K562 (cell line): Measurements from ENCODE around the gene KLHL33. TPM values are rescaled to one million over a fixed set of nuclear protein-coding genes. Genes with fewer than 3 reads are reported as not detected.
A peak's percentile ranks its signal among the peaks of the same experiment; 100 is the strongest.

ENCODE experiments used
- BCOR ChIP-seq: fragments of 450-650 bp; IDR thresholded peaks from 2 replicates; pipeline ENCODE4 v1.6.1; 2016
- COPS2 ChIP-seq: fragments of 450-650 bp; conservative IDR thresholded peaks from 2 replicates; pipeline ENCODE4 v1.6.1; 2016; ENCODE audit warnings: mild to moderate bottlenecking, moderate library complexity
- DDX20 ChIP-seq: fragments of 450-650 bp; IDR thresholded peaks from 2 replicates; pipeline ENCODE4 v1.6.1; 2016; ENCODE audit warnings: missing genetic modification characterization, low read depth, mild to moderate bottlenecking, missing compliant biosample characterization, moderate library complexity
- EHMT2 ChIP-seq: fragments of 450-650 bp; IDR thresholded peaks from 2 replicates; pipeline ENCODE4 v1.6.1; 2018; ENCODE audit warnings: antibody characterized with exemption
- EP400 ChIP-seq: fragments of 450-650 bp; IDR thresholded peaks from 2 replicates; pipeline ENCODE4 v1.6.1; 2017; ENCODE audit warnings: antibody characterized with exemption, mild to moderate bottlenecking, moderate library complexity
- GTF2E2 ChIP-seq: fragments of 200-800 bp; sonication (Bioruptor generic); IDR thresholded peaks from 2 replicates; pipeline ENCODE4 v1.6.1; 2016; ENCODE audit warnings: missing genetic modification characterization, missing compliant biosample characterization
- HMGXB4 ChIP-seq: sonication (generic); formaldehyde crosslinking; IDR thresholded peaks from 2 replicates; pipeline ENCODE4 v1.8.1; 2023; ENCODE audit warnings: mild to moderate bottlenecking, missing genetic modification reagents
- HOMEZ ChIP-seq: fragments of 250-450 bp; sonication (Bioruptor Pico); IDR thresholded peaks from 2 replicates; pipeline ENCODE4 v1.4.0; 2020; ENCODE audit warnings: mild to moderate bottlenecking, moderate library complexity
- IRF9 ChIP-seq: fragments of 450-650 bp; IDR thresholded peaks from 2 replicates; pipeline ENCODE4 v1.6.1; 2016; ENCODE audit warnings: missing biosample characterization, missing genetic modification characterization
- MAFK ChIP-seq: IDR thresholded peaks from 2 replicates; pipeline ENCODE4 v1.6.1; 2011; ENCODE audit warnings: low read length, improper control_type of control experiment
- MEF2A ChIP-seq: IDR thresholded peaks from 2 replicates; pipeline ENCODE4 v1.6.1; 2011; ENCODE audit warnings: low read depth, mild to moderate bottlenecking, low read length, moderate library complexity; ENCODE audit not compliant: control insufficient read depth
- SAFB2 ChIP-seq: fragments of 200-400 bp; formaldehyde crosslinking; IDR thresholded peaks from 2 replicates; pipeline ENCODE4 v1.6.1; 2018; ENCODE audit warnings: borderline replicate concordance, low read length, low read depth, moderate library complexity; ENCODE audit not compliant: severe bottlenecking
- ZFX ChIP-seq: sonication (generic); formaldehyde crosslinking; IDR thresholded peaks from 2 replicates; pipeline ENCODE4 v1.8.0; 2022; ENCODE audit warnings: mild to moderate bottlenecking, missing genetic modification reagents, moderate library complexity
- ZKSCAN3 ChIP-seq: fragments of 250-450 bp; sonication (Bioruptor Pico); IDR thresholded peaks from 2 replicates; pipeline ENCODE4 v1.4.0; 2020
- polyA plus RNA-seq, 8 experiments: library from polyadenylated mRNA; depleted of rRNA in 4 of 8; stranded (reverse) in 5 of 8; unstranded in 3 of 8; fragments of >200 nt; fragmentation: Nextera tagmentation in 2 of 8; fragmentation: Illumina TruSeq in 1 of 8; extraction: Ambion mirVana in 2 of 8; extraction: Trizol in 1 of 8; gene quantifications; 2 replicates each; pipeline versions ENCODE4 v1.2.1 to v1.2.3, GENCODE V29; 2011 to 2014; ENCODE audit warnings: inconsistent platforms in 1 of 8, missing spikeins in 1 of 8
- total RNA-seq, 7 experiments: library from RNA; depleted of rRNA in 6 of 7; stranded (reverse); fragments of >200 nt in 6 of 7; fragmentation: Illumina TruSeq in 2 of 7; extraction: Trizol in 2 of 7; gene quantifications; 2 replicates each; pipeline versions ENCODE4 v1.2.1 to v1.2.3, GENCODE V29; 2011 to 2021; ENCODE audit warnings: low replicate concordance in 1 of 7
- TF ChIP-seq, protein P1 (sequence below): IDR thresholded peaks from 2 replicates; pipeline ENCODE4 v1.6.1; 2012; ENCODE audit warnings: low read depth, low read length, improper control_type of control experiment, borderline replicate concordance
- TF ChIP-seq, protein P2 (sequence below): fragments of 450-650 bp; formaldehyde crosslinking; IDR thresholded peaks from 2 replicates; pipeline ENCODE4 v1.4.0; 2020; ENCODE audit warnings: mild to moderate bottlenecking, moderate library complexity

Gene KLHL33
- total and polyA plus RNA-seq, 9 of the 15 experiments (the other 6 are each of a cell fraction or from before 2014, with no cell fraction given), result 0.04 to 0.27 (median 0.13) TPM; not detected in 6

GRCh38 chr14:20455355-20456300 is 19.7 kb upstream of the KLHL33 start (continued):
- TF ChIP-seq HOMEZ (no peak), HMGXB4 (CRISPR knock-in tag) (no peak), COPS2 (no peak), EP400 (peak; percentile 67), BCOR (peak; percentile 38; the same call in 1 of the 2 replicates), MAFK (no peak), MEF2A (no peak), SAFB2 (no peak), ZFX (peak; percentile 41; the same call in 1 of the 2 replicates), DDX20 (no peak), EHMT2 (no peak), IRF9 (tag) (no peak), GTF2E2 (tag) (peak; percentile 63), ZKSCAN3 (CRISPR knock-in tag) (no peak)
- TF ChIP-seq, protein P1, sequence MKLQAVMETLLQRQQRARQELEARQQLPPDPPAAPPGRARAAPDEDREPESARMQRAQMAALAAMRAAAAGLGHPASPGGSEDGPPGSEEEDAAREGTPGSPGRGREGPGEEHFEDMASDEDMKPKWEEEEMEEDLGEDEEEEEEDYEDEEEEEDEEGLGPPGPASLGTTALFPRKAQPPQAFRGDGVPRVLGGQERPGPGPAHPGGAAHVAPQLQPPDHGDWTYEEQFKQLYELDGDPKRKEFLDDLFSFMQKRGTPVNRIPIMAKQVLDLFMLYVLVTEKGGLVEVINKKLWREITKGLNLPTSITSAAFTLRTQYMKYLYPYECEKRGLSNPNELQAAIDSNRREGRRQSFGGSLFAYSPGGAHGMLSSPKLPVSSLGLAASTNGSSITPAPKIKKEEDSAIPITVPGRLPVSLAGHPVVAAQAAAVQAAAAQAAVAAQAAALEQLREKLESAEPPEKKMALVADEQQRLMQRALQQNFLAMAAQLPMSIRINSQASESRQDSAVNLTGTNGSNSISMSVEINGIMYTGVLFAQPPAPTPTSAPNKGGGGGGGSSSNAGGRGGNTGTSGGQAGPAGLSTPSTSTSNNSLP, result no peak
- TF ChIP-seq, protein P2, sequence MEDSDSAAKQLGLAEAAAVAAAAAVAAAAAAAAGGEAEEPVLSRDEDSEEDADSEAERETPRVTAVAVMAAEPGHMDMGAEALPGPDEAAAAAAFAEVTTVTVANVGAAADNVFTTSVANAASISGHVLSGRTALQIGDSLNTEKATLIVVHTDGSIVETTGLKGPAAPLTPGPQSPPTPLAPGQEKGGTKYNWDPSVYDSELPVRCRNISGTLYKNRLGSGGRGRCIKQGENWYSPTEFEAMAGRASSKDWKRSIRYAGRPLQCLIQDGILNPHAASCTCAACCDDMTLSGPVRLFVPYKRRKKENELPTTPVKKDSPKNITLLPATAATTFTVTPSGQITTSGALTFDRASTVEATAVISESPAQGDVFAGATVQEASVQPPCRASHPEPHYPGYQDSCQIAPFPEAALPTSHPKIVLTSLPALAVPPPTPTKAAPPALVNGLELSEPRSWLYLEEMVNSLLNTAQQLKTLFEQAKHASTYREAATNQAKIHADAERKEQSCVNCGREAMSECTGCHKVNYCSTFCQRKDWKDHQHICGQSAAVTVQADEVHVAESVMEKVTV, result no peak
